Measurements from ENCODE around the gene CD37. TPM values are rescaled to one million over a fixed set of nuclear protein-coding genes. Genes with fewer than 3 reads are reported as not detected.
A peak's percentile ranks its signal among the peaks of the same experiment; 100 is the strongest.

Gene CD37
- total and polyA plus RNA-seq, 11 donors = 1.4 to 45.2 (median 3.9) TPM

GRCh38 chr19:49343123-49343522 lies 7.9 kb downstream of the CD37 start:
- no peak for DNase-seq
- Histone ChIP-seq H3K4me1 (peaks cover 0 to 29% (median 21%) of the 10 kb centered on the region in 12 donors), H3K27ac (no peak overlapping the region), H3K36me3 (peaks cover 0 to 73% (median 70%) of the 10 kb centered on the region in 9 donors), H3K9me3 (no peaks in the 10 kb centered on the region), H3K27me3 (no peaks in the 10 kb centered on the region), H3K4me3 (no peak overlapping the region)
- 96 to 99% (median 96%) methylated on average over 7 of the region's 7 CpGs for WGBS, 4 donors
- intact Hi-C loops (cut with DNase I) = no loop called here
- ATAC-seq = no peak
- no peak for TF ChIP-seq POLR2A (IDR thresholded peaks at IDR 0.05)

GRCh38 chr19:49344505-49345423 lies 9.6 kb downstream of the CD37 start:
- DNase-seq = no peak
- H3K27ac ChIP-seq = no peak overlapping the region
- ATAC-seq = no peak
- TF ChIP-seq CTCF (IDR thresholded peaks at IDR 0.05) = no peak
- no peak for TF ChIP-seq POLR2A (IDR thresholded peaks at IDR 0.05)
- WGBS, 4 donors = 82 to 89% (median 85%) methylated on average over 11 of the region's 11 CpGs
- intact Hi-C loops (cut with DNase I) = no loop called here
- H3K4me1 ChIP-seq = peaks cover 0 to 17% (median 12%) of the 10 kb centered on the region in 12 donors
- H3K36me3 ChIP-seq = peaks cover 0 to 90% (median 83%) of the 10 kb centered on the region in 9 donors
- no peaks in the 10 kb centered on the region for H3K9me3 ChIP-seq
- no peaks in the 10 kb centered on the region for H3K27me3 ChIP-seq
- no peak overlapping the region for H3K4me3 ChIP-seq

GRCh38 chr19:49347191-49347590 lies 12.0 kb downstream of the CD37 start:
- H3K36me3 ChIP-seq = peaks cover 0 to 100% (median 93%) of the 10 kb centered on the region in 9 donors
- H3K27me3 ChIP-seq = no peaks in the 10 kb centered on the region
- no peak overlapping the region for H3K4me3 ChIP-seq
- no peak overlapping the region for H3K27ac ChIP-seq
- H3K9me3 ChIP-seq = no peaks in the 10 kb centered on the region
- TF ChIP-seq POLR2A (IDR thresholded peaks at IDR 0.05) (no peak), CTCF (IDR thresholded peaks at IDR 0.05) (no peak)
- ATAC-seq = peak in 1 of 4 donors; percentile 24
- intact Hi-C loops (cut with DNase I) = no loop called here
- no peak for DNase-seq
- WGBS, 4 donors = 93 to 96% (median 96%) methylated on average over 11 to 15 of the region's 15 CpGs
- H3K4me1 ChIP-seq = no peaks in the 10 kb centered on the region

GRCh38 chr19:49347835-49348234 lies 12.6 kb downstream of the CD37 start:
- DNase-seq = no peak
- 57 to 78% (median 71%) methylated on average over 3 of the region's 3 CpGs for WGBS, 4 donors
- H3K36me3 ChIP-seq = peaks cover 0 to 100% (median 93%) of the 10 kb centered on the region in 9 donors
- intact Hi-C loops (cut with DNase I) = no loop called here
- no peak overlapping the region for H3K4me3 ChIP-seq
- no peaks in the 10 kb centered on the region for H3K27me3 ChIP-seq
- peak in 3 of 4 donors; percentile 66 to 73 (median 70) for ATAC-seq
- no peak overlapping the region for H3K27ac ChIP-seq
- TF ChIP-seq CTCF (IDR thresholded peaks at IDR 0.05) (peak in 2 of 12 donors; percentile 17 to 19), POLR2A (IDR thresholded peaks at IDR 0.05) (no peak)
- H3K4me1 ChIP-seq = no peaks in the 10 kb centered on the region
- no peaks in the 10 kb centered on the region for H3K9me3 ChIP-seq
